GM10266 (cell line): ENCODE data around the gene NPPC.

Experiments used
- DNase-seq: peaks from one replicate; pipeline ENCODE4 v3.0.0; 2012; ENCODE audit errors: extremely low spot score
- CTCF ChIP-seq: IDR thresholded peaks from 2 replicates; pipeline ENCODE4 v1.5.1; 2012; ENCODE audit warnings: mild to moderate bottlenecking, low read depth; ENCODE audit not compliant: control insufficient read depth, insufficient read depth; ENCODE audit errors: missing control alignments

The NPPC gene

GRCh38 chr2:231930593-231931281 lies 4.5 kb upstream of the NPPC start:
- TF ChIP-seq CTCF = no peak
- no peak for DNase-seq

GRCh38 chr2:231929961-231930592 lies 3.9 kb upstream of the NPPC start:
- peak; percentile 52 for TF ChIP-seq CTCF
- peak; percentile 64 for DNase-seq

GRCh38 chr2:231928901-231929725 lies 2.9 kb upstream of the NPPC start:
- no peak for TF ChIP-seq CTCF
- DNase-seq = no peak

GRCh38 chr2:231928481-231928880 lies 2.3 kb upstream of the NPPC start:
- TF ChIP-seq CTCF = no peak
- no peak for DNase-seq

GRCh38 chr2:231927566-231927890 lies 1.3 kb upstream of the NPPC start:
- TF ChIP-seq CTCF = no peak
- DNase-seq = no peak

GRCh38 chr2:231926761-231927565 lies 767 bp upstream of the NPPC start:
- peak; percentile 61 for DNase-seq
- no peak for TF ChIP-seq CTCF
